Mucosa of gallbladder (tissue), 1 donor: ENCODE results near the gene ECT2L. TPM values are rescaled to one million over a fixed set of nuclear protein-coding genes. Genes with fewer than 3 reads are reported as not detected.
A peak's percentile ranks its signal among the peaks of the same experiment; 100 is the strongest.

Experiments used
- DNase-seq: peaks from one replicate; pipeline ENCODE4 v3.0.0-alpha.2; 2020; ENCODE audit warnings: low spot score
- total RNA-seq: library from RNA; stranded (reverse); gene quantifications from one replicate; pipeline ENCODE4 v1.2.1, GENCODE V29; 2021
- donor health status: DM: no; HTN: no; CAD: no.

The ECT2L gene
- total RNA-seq, 1 donor from 2014 or later: 0.14 TPM

GRCh38 chr6:138803861-138804260 lies 8.0 kb downstream of the ECT2L start:
- DNase-seq: no peak

- no peak for DNase-seq
These were observed 9.3 kb downstream of the ECT2L start for GRCh38 chr6:138805016-138805765.

- no peak for DNase-seq
These were observed 11.0 kb downstream of the ECT2L start for GRCh38 chr6:138806889-138807288.

DNA sequence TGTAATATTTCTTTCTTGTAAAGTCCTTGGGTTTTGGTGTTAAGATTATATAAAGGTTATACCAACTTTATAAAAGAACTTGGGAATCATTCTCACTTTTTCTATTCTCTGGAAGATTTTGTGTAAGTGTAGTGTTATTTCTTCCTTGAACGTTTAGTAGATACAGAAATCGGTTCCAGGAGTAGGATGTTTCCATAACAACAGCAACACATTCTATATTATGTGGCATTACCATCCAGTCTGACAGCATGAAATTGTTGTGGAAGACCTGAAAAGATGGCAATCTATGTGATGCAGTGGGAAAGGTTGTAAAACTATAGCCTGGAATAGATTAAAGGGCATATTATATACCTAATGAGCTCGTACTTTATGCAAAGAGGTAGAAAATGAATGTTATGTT lies 13.8 kb downstream of the ECT2L start:
- DNase-seq: no peak

DNA sequence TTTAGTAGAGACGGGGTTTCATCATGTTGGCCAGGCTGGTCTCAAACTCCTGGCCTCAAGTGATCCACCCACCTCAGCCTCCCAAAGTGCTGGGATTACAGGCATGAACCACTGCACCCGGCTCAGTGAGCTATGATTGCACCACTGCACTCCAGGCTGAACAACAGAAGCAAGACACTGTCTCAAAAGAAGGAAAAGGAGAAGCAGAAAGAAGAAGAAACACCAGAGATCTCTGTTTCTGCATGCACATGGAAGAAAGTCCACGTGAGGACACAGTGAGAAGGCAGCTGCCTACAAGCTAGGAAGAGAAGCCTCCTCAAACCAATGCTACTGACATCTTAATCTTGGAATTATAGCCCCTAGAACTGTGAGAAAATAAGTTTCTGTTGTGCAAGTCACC lies 16.0 kb downstream of the ECT2L start:
- DNase-seq: no peak

DNA sequence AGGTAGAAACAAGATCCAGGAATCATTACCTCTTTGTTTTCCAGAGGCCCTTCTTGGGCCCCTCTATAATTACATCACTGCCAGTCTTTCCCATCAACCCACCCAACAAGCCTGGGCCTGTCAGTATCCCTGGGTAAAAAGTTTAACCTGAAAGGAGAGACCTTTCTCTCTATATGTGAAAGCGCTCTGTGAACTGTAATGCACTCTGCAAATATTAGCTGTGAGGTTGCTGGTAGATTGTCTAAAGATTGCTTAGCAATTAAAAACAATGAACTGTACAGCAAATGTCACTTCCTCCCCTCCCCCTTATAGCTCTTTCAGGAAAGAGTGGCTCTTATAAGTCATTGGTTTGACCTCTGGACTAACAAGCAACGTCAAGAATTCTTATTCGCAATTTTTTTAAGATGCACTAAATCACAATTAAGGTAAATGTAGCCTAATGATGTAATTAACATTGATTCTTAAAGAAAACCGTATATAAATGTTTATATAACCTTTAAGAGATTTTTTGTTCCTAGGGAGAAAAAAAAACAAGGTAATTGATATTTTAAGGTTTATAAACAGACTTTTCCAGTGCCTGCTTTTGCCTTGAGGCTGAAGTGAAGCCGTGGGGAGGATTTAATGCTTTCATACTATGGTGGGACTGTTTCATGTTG lies 18.4 kb downstream of the ECT2L start:
- no peak for DNase-seq

GRCh38 chr6:138815221-138815620 lies 19.3 kb downstream of the ECT2L start:
- no peak for DNase-seq

DNA sequence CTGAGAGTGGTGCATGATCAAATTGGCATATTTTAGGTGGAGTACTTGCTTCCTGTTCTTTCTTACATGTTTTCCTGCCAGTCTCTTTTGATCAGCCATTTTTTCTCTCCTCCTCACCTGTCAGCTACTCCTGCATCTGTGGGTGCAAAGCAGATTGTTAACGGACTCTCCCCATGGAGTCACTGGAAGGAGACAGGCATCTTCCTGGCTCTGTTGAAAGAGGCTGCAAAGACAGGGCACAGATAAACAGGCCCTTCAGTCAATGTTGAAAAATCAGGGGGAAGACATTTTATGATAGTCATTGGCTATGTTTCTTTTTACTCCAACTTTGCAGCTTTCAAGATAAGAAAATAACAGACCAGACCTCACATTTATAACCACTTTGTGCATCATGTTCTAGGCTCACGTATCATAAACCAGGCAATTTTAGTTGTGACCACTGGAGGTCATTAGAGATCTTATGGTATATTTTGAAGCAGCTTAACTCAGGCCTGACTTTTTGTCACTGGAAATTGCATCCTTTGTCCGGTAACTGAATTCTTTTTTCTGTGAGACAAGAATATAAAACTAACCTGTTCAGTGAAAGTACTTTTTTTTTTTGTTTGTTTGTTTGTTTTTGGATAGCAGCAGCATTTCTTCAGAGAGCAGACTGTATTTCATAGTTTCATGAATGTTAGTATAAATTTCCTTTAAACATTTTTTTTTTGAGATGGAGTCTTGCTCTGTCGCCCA lies 20.1 kb downstream of the ECT2L start:
- DNase-seq: no peak

DNA sequence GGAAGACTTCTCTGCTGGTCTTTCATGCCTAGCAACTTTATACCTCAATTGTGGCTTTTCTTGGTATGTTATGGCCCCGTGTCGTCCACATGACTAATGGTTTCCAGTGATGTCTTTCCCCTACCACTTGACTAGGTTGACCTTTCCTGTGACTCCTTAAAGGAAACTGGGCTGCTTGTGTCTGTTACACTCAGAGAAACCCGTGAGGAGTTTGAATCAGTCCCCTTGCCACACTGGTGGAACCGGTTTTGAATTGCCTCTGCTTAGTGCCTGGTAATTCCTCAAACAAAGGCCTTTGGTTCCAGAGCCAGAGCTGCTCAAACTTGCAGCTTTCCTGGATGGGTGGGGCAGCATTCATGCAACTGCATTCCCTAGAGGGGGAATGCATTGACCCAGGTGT lies 21.9 kb downstream of the ECT2L start:
- peak; percentile 91 for DNase-seq

DNA sequence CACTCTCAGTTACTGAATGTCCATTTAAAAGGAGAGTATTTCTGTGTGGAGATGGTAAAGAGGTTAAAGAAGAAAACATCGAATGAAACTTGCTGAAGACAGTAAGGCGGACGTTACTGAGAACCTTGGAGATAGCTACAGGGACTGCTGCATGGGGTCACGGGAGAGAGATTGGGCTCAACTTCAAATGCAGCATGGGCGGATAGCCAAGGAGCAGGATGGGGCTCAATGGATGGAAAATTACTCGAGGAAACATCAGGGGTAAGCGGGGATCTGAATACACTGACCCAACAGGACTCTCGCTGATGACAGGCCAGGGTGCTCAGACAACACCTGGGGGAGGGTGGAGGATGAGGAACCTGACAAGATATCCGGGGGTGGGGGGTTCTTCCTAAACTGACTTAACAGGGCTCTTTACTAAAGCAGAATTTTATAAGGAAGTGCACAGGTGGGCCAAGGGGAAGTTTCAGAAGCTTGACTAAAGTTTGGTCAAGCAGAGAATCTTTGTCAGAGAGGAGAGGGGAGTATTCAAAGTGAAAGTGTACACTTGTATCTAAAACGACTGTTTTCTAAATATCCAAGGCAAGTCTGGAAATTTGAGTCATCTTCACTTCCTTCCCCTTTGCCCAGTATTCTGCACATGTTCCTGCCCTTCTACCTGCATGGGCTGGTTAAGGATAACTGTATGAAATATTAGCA lies 22.8 kb downstream of the ECT2L start:
- no peak for DNase-seq

- no peak for DNase-seq
These were observed 25.6 kb downstream of the ECT2L start for GRCh38 chr6:138821519-138821918.

GRCh38 chr6:138824482-138825144 lies 28.7 kb downstream of the ECT2L start:
- DNase-seq: no peak

GRCh38 chr6:138830248-138830647 lies 34.4 kb downstream of the ECT2L start:
- DNase-seq: no peak

- DNase-seq: no peak
These were observed 36.3 kb downstream of the ECT2L start for GRCh38 chr6:138832182-138832581.

GRCh38 chr6:138833816-138834539 lies 38.1 kb downstream of the ECT2L start:
- no peak for DNase-seq

DNA sequence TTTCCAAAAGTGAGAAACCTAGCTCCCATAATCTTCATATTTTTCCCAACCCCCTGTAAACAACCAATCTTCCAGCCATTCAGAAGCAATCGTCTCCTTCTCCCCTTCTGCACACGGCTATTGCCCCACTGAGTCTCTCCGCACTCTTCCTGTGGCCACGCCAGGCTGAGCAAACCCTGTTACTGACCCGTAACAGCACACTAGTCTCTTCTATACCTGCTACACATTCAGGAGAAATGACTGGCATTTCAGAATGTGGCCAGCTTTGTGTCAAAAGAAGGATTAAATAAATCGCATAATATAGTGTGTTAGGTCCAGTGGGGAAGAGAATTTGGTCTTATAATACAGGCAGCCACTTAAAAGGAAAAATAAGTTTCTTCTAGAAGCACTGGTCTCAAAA lies 41.4 kb downstream of the ECT2L start:
- no peak for DNase-seq

- DNase-seq: no peak
These were observed 48.3 kb downstream of the ECT2L start for GRCh38 chr6:138844192-138844591.

- no peak for DNase-seq
These were observed 52.0 kb downstream of the ECT2L start for GRCh38 chr6:138847884-138848283.

DNA sequence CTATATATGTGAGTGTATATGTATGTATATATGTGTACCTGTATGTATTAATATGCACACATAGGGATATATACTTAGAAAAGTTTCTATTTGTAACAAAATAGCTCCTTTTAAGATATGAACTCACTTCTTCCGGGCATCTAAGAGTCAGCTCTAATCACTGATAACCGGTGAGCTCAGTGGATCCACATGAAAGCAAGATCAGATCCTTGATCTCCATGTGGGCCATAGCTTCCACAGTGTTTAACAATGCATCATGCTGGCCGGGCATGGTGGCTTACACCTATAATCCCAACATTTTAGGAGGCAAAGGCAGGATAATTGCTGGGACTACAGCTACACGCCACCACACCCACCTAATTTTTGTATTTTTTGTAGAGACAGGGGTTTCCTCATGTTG lies 52.6 kb downstream of the ECT2L start:
- no peak for DNase-seq

- no peak for DNase-seq
These were observed 53.9 kb downstream of the ECT2L start for GRCh38 chr6:138849791-138850190.

GRCh38 chr6:138856654-138857053 lies 60.8 kb downstream of the ECT2L start:
- DNase-seq: no peak
